22Rv1 (cell line): ENCODE measurements around the gene TRPM3.

Experiments
- H3K27ac ChIP-seq: fragments of 450-650 bp; 2 replicates; pipeline ENCODE4 v1.5.1; 2017
- CTCF ChIP-seq: fragments of 450-650 bp; IDR thresholded peaks from 2 replicates; pipeline ENCODE4 v1.5.1; 2017; ENCODE audit warnings: mild to moderate bottlenecking
- ZFX ChIP-seq: fragments of 450-650 bp; IDR thresholded peaks from 2 replicates; pipeline ENCODE4 v1.6.1; 2017; ENCODE audit warnings: antibody characterized with exemption, borderline replicate concordance

TRPM3 gene

DNA sequence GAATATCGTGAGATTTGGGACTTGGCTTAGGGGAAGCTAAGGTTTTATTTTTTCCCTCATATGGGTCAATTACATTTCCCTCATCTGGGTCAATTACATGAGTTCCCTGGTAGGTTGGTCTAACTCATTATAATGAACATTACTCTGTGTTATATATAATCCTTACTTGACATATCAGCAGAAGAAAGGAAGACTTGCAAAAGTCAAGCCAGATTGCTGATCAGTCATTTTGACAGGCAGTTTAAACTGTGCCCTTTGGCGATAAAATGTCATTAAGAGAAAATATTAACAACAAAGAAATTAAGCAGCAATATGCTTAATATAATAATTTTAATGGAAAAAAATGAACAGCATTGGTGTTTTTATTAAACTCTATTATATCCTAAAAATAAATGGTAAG lies 23.1 kb upstream of the TRPM3 start:
- TF ChIP-seq CTCF (no peak), ZFX (no peak)
- H3K27ac ChIP-seq, result no peak overlapping the region

DNA sequence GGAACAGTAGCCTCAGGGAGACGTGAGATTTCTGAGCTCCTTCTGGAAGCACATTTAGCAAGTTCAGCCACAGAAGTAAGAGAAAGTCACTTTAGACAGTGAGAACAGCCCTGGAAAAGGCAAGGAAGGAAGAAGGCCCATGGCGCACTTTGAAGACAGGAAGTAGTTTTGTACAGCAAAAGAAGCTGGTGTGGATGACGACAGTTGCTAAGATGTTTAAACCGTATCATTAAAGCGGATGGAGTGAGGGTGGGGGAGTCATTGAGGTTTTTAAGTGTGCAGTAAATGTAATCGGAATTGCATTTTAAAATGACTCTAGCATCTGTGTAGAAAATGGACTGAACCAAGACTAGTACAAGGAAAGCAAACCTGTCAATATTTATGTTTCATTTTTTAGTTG lies 15.3 kb upstream of the TRPM3 start:
- H3K27ac ChIP-seq, result no peak overlapping the region
- TF ChIP-seq ZFX (no peak), CTCF (no peak)

- TF ChIP-seq ZFX, result no peak
- TF ChIP-seq CTCF, result no peak
- no peak overlapping the region for H3K27ac ChIP-seq
Measured at GRCh38 chr9:71131145-71131544, 9.7 kb upstream of the TRPM3 start.

DNA sequence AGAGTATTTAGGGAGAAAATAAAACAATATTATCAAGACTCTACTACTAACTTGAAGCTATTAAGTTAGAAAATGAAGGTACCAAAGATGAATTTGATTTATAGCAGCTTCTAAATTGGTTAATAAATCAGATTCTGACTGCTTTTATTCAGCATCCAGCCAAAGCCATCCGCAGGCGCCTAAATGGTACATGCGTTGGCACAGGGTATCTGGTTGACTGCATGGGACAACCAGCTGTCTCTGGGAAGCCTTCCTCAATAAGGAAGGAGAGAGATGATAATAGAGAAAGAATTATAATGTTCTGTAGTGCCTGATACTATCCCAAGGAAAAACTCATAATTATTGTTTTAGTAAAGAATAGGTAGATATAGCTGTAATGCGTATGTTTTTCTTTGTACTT lies 9.1 kb upstream of the TRPM3 start:
- TF ChIP-seq CTCF (no peak), ZFX (no peak)

DNA sequence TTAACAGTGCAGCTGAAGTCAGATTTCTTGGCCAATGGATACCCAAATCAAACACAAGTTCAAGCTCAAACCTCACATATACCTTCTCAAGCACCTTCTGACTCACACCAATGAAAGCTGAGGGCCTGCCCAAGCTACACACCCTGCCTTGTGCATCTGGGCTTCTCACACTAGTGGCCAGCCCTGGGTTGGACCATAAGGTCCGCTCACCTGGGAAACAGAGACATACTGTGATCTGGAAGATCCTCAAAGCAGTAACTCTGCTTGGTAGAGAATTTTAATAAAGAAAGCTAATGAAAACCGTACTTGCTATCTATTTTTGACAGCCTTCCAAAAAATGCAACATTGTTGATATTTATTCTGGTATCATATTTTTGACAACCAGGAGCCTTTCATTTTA lies 7.4 kb upstream of the TRPM3 start:
- TF ChIP-seq ZFX, result no peak
- H3K27ac ChIP-seq, result no peak overlapping the region

More for the DNA sequence above, 9.1 kb upstream of the TRPM3 start:
- H3K27ac ChIP-seq, result no peak overlapping the region

GRCh38 chr9:71127301-71127700 lies 5.9 kb upstream of the TRPM3 start:
- H3K27ac ChIP-seq, result no peak overlapping the region
- no peak for TF ChIP-seq CTCF
- TF ChIP-seq ZFX, result no peak

- TF ChIP-seq ZFX (no peak), CTCF (no peak)
Measured at GRCh38 chr9:71122421-71122820, 1.0 kb upstream of the TRPM3 start.

DNA sequence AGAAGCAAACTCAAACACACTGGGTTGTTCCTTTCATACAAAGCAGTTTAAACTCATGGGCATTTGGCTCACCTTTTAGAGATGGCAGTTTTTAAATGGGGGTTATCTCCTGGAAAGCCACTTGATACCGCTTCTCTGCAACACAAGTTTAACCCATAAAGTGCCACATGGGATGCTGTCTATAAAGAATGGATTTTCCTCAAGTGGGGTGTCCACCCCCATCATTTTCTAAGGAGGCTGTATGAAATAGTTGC lies 528 bp upstream of the TRPM3 start:
- no peak for TF ChIP-seq CTCF
- no peak for TF ChIP-seq ZFX
- no peak overlapping the region for H3K27ac ChIP-seq

More at GRCh38 chr9:71122421-71122820, 1.0 kb upstream of the TRPM3 start:
- no peak overlapping the region for H3K27ac ChIP-seq
